Measurements from ENCODE around the gene NPAS2. TPM values are rescaled to one million over a fixed set of nuclear protein-coding genes. Genes with fewer than 3 reads are reported as not detected.

Gene NPAS2
- total RNA-seq, 1 experiment from 2014 or later = 12.4 TPM

GRCh38 chr2:100903534-100904258 is 83.8 kb downstream of the NPAS2 start:
- no peak for DNase-seq (ENCODE audit: low read depth)

- no peak for DNase-seq (ENCODE audit: low read depth)
Observed at GRCh38 chr2:100905132-100905805, 85.3 kb downstream of the NPAS2 start.

- no peak for DNase-seq (ENCODE audit: low read depth)
Observed at GRCh38 chr2:100906131-100906530, 86.2 kb downstream of the NPAS2 start.

GRCh38 chr2:100906679-100907078 is 86.7 kb downstream of the NPAS2 start:
- DNase-seq (ENCODE audit: low read depth) = no peak

GRCh38 chr2:100907832-100908231 is 87.9 kb downstream of the NPAS2 start:
- DNase-seq (ENCODE audit: low read depth) = no peak

GRCh38 chr2:100909534-100910081 is 89.7 kb downstream of the NPAS2 start:
- no peak for DNase-seq (ENCODE audit: low read depth)

- DNase-seq (ENCODE audit: low read depth) = no peak
Observed at GRCh38 chr2:100910111-100910510, 90.2 kb downstream of the NPAS2 start.

- no peak for DNase-seq (ENCODE audit: low read depth)
Observed at GRCh38 chr2:100919316-100919715, 99.4 kb downstream of the NPAS2 start.

GRCh38 chr2:100921685-100922161 is 101.8 kb downstream of the NPAS2 start:
- no peak for DNase-seq (ENCODE audit: low read depth)

GRCh38 chr2:100923461-100924060 is 103.6 kb downstream of the NPAS2 start:
- DNase-seq (ENCODE audit: low read depth) = no peak

- DNase-seq (ENCODE audit: low read depth) = no peak
Observed at GRCh38 chr2:100924122-100924519, 104.2 kb downstream of the NPAS2 start.

GRCh38 chr2:100924520-100925451 is 104.8 kb downstream of the NPAS2 start:
- peak; percentile 73 for DNase-seq (ENCODE audit: low read depth)

GRCh38 chr2:100928235-100928634 is 108.3 kb downstream of the NPAS2 start:
- DNase-seq (ENCODE audit: low read depth) = peak; percentile 21

GRCh38 chr2:100929147-100929546 is 109.2 kb downstream of the NPAS2 start:
- DNase-seq (ENCODE audit: low read depth) = peak; percentile 31

- DNase-seq (ENCODE audit: low read depth) = no peak
Observed at GRCh38 chr2:100934504-100935371, 114.8 kb downstream of the NPAS2 start.

- DNase-seq (ENCODE audit: low read depth) = peak; percentile 58
Observed at GRCh38 chr2:100935372-100935752, 115.4 kb downstream of the NPAS2 start.

- no peak for DNase-seq (ENCODE audit: low read depth)
Observed at GRCh38 chr2:100936070-100936741, 116.3 kb downstream of the NPAS2 start.

GRCh38 chr2:100936972-100937542 is 117.1 kb downstream of the NPAS2 start:
- no peak for DNase-seq (ENCODE audit: low read depth)
